ENCODE data around the gene NUTF2.

The NUTF2 gene

GRCh38 chr16:67865318-67865717 is 18.6 kb downstream of the NUTF2 start:
- DNase-seq: peak; percentile 67

GRCh38 chr16:67868290-67868689 is 21.6 kb downstream of the NUTF2 start:
- DNase-seq: no peak

GRCh38 chr16:67869653-67870052 is 22.9 kb downstream of the NUTF2 start:
- no peak for DNase-seq

GRCh38 chr16:67871256-67871655 is 24.5 kb downstream of the NUTF2 start:
- DNase-seq: no peak

- no peak for DNase-seq
Measured at GRCh38 chr16:67872131-67872630, 25.4 kb downstream of the NUTF2 start.

- DNase-seq: peak; percentile 76
Measured at GRCh38 chr16:67872631-67873434, 26.1 kb downstream of the NUTF2 start, which contains the start of gene EDC4. EDC4 (plus strand) TSS chr16:67873052; CDS start chr16:67873262, 210 bp downstream.

GRCh38 chr16:67873435-67874370 is 27.0 kb downstream of the NUTF2 start:
- DNase-seq: no peak

- no peak for DNase-seq
Measured at GRCh38 chr16:67874372-67874771, 27.6 kb downstream of the NUTF2 start.

GRCh38 chr16:67877064-67877463 is 30.3 kb downstream of the NUTF2 start:
- DNase-seq: no peak

GRCh38 chr16:67878232-67878631 is 31.5 kb downstream of the NUTF2 start:
- no peak for DNase-seq

- no peak for DNase-seq
Measured at GRCh38 chr16:67878846-67879245, 32.1 kb downstream of the NUTF2 start.

GRCh38 chr16:67879462-67879861 is 32.7 kb downstream of the NUTF2 start:
- no peak for DNase-seq

GRCh38 chr16:67879936-67880335 is 33.2 kb downstream of the NUTF2 start:
- no peak for DNase-seq

- DNase-seq: no peak
Measured at GRCh38 chr16:67880584-67880983, 33.9 kb downstream of the NUTF2 start.

GRCh38 chr16:67881621-67882161 is 35.0 kb downstream of the NUTF2 start:
- no peak for DNase-seq

- no peak for DNase-seq
Measured at GRCh38 chr16:67882374-67883145, 35.8 kb downstream of the NUTF2 start.

GRCh38 chr16:67883146-67883871 is 36.6 kb downstream of the NUTF2 start:
- no peak for DNase-seq

- peak; percentile 48 for DNase-seq
Measured at GRCh38 chr16:67883872-67884261, 37.1 kb downstream of the NUTF2 start.

- no peak for DNase-seq
Measured at GRCh38 chr16:67884684-67885083, 38.0 kb downstream of the NUTF2 start, which contains the start of gene NRN1L. NRN1L (plus strand) TSS chr16:67884885; CDS start chr16:67884904, 19 bp downstream.

- no peak for DNase-seq
Measured at GRCh38 chr16:67885545-67885944, 38.8 kb downstream of the NUTF2 start.

GRCh38 chr16:67885976-67886375 is 39.2 kb downstream of the NUTF2 start:
- DNase-seq: no peak

GRCh38 chr16:67886387-67886786 is 39.7 kb downstream of the NUTF2 start:
- no peak for DNase-seq
